ENCODE measurements around the gene BRAF. TPM values are rescaled to one million over a fixed set of nuclear protein-coding genes. Genes with fewer than 3 reads are reported as not detected.
"Not testable (repeated sequence)": the region's sequence is repeated elsewhere in the genome, so short reads cannot be mapped to it uniquely, and the experiment has no call there.

BRAF gene
- total and polyA plus RNA-seq, 5 experiments from 2014 or later = 7.4 to 54.9 (median 11.2) TPM

- DNase-seq (no peak), ATAC-seq (no peak)
- POLR2A ChIA-PET = interaction anchor here (0.7 to 2.2 kb wide), 7 partner anchors 17 to 246 kb away, joined by 3 to 9 read pairs (median 3); partner anchors contain the start of gene NDUFB2
- H3K9me3 Mint-ChIP-seq = no peaks in the 10 kb centered on the region
- no peaks in the 10 kb centered on the region for H3K27me3 Mint-ChIP-seq
- H3K27ac Mint-ChIP-seq = peak overlapping the region in 6 of 10 donors; percentile 88 to 96 (median 93)
- peaks cover 4 to 42% (median 29%) of the 10 kb centered on the region in 4 donors for H3K4me1 Mint-ChIP-seq
- peaks cover 0 to 4% (median 0%) of the 10 kb centered on the region in 3 donors for H3K36me3 Mint-ChIP-seq
- no peak overlapping the region for H3K4me3 Mint-ChIP-seq
Observed at GRCh38 chr7:140722254-140722653, 202.5 kb downstream of the BRAF start.

DNA sequence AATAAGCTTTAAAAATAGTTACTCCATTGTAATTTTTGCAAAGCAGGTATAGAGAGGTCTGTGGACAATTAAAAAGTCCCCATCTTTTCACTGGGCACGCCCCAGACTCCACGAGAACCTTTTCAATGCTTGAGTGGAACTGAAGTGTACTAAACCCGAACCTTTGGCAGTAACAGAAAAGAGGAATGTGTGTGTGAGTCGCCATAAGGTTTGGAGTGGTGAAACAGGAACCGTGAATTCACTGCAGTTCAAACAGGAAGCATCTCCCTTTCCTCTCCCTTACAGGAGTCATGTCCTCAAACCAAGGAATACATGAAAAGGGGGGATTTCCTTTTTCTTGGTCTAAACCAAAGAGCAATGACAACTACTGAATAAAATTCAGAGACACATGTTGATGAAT is 205.0 kb downstream of the BRAF start:
- Mint-ChIP-seq H3K9me3 (no peaks in the 10 kb centered on the region), H3K4me1 (peaks cover 4 to 42% (median 32%) of the 10 kb centered on the region in 4 donors), H3K4me3 (no peak overlapping the region), H3K36me3 (peaks cover under 1 to 1% (median under 1%) of the 10 kb centered on the region in 3 donors), H3K27me3 (no peaks in the 10 kb centered on the region), H3K27ac (peak overlapping the region in 4 of 10 donors; percentile 5 to 70 (median 34))
- POLR2A ChIA-PET = no interaction called here
- DNase-seq (no peak), ATAC-seq (no peak)

GRCh38 chr7:140714331-140715040 is 210.2 kb downstream of the BRAF start:
- H3K9me3 Mint-ChIP-seq = peaks cover 0 to 5% (median 0%) of the 10 kb centered on the region in 9 donors
- DNase-seq (no peak), ATAC-seq (no peak)
- H3K27ac Mint-ChIP-seq = peak overlapping the region in 5 of 10 donors; percentile 12 to 39 (median 21)
- peaks cover 3 to 6% (median 4%) of the 10 kb centered on the region in 3 donors for H3K36me3 Mint-ChIP-seq
- POLR2A ChIA-PET = interaction anchor here (0.6 kb wide), 1 partner anchor 18 kb away, joined by 3 read pairs; the partner anchor contains the start of gene NDUFB2
- peaks cover 2 to 16% (median 9%) of the 10 kb centered on the region in 4 donors for H3K4me1 Mint-ChIP-seq
- peak overlapping the region in 1 of 10 donors; percentile 51 for H3K4me3 Mint-ChIP-seq
- no peaks in the 10 kb centered on the region for H3K27me3 Mint-ChIP-seq

DNA sequence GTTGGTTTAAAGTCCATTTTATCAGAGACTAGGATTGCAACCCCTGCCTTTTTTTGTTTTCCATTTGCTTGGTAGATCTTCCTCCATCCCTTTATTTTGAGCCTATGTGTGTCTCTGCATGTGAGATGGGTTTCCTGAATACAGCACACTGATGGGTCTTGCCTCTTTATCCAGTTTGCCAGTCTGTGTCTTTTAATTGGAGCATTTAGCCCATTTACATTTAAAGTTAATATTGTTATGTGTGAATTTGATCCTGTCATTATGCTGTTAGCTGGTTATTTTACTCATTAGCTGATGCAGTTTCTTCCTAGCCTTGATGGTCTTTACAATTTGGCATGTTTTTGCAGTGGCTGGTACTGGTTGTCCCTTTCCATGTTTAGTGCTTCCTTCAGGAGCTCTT is 212.3 kb downstream of the BRAF start:
- H3K27ac Mint-ChIP-seq, DNase-seq, H3K4me3 Mint-ChIP-seq, POLR2A ChIA-PET, H3K9me3 Mint-ChIP-seq, H3K36me3 Mint-ChIP-seq, H3K27me3 Mint-ChIP-seq, ATAC-seq: not testable (repeated sequence)
- peaks cover 0 to 14% (median 7%) of the 10 kb centered on the region in 4 donors for H3K4me1 Mint-ChIP-seq

DNA sequence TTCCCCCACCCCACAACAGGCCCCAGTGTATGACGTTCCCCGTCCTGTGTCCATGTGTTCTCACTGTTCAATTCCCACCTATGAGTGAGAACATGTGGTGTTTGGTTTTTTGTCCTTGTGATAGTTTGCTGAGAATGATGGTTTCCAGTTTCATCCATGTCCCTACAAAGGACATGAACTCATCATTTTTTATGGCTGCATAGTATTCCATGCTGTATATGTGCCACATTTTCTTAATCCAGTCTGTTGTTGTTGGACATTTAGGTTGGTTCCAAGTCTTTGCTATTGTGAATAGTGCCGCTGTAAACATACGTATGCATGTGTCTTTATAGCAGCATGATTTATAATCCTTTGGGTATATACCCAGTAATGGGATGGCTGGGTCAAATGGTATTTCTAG is 216.0 kb downstream of the BRAF start:
- H3K4me3 Mint-ChIP-seq, POLR2A ChIA-PET, DNase-seq, H3K27ac Mint-ChIP-seq, ATAC-seq, H3K27me3 Mint-ChIP-seq, H3K4me1 Mint-ChIP-seq, H3K9me3 Mint-ChIP-seq: not testable (repeated sequence)
- peaks cover 0 to 34% (median 13%) of the 10 kb centered on the region in 3 donors for H3K36me3 Mint-ChIP-seq

DNA sequence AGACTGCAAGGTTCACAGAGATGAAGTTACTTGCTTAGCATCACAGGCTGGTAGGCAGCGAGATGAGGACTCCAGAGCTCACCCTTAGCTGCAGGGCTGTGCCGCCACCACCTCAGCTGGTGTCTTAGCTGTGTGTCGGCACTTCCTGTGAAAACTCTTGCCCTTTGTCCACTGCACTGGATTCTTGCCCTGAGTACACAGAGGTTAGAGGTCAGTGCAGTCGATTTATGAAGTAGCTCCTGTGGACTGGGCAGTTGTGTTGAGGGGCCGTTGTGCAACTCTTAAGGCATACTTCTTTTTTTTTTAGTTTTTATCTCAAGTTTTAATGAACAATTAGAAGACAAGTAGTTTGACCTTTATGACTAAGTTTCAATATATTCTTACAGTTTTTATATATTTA is 217.6 kb downstream of the BRAF start:
- Mint-ChIP-seq H3K9me3 (peaks cover 0 to 5% (median 0%) of the 10 kb centered on the region in 9 donors), H3K27ac (peak overlapping the region in 1 of 10 donors; percentile 15), H3K4me3 (no peak overlapping the region), H3K36me3 (peaks cover 0 to 46% (median 17%) of the 10 kb centered on the region in 3 donors), H3K4me1 (peaks cover 0 to 4% (median 2%) of the 10 kb centered on the region in 4 donors), H3K27me3 (no peaks in the 10 kb centered on the region)
- no peak for ATAC-seq
- POLR2A ChIA-PET = no interaction called here
- DNase-seq = no peak

GRCh38 chr7:140704205-140704604 is 220.5 kb downstream of the BRAF start:
- no peak for ATAC-seq

GRCh38 chr7:140702774-140703173 is 222.0 kb downstream of the BRAF start:
- ATAC-seq = no peak
- H3K9me3 Mint-ChIP-seq = no peaks in the 10 kb centered on the region
- H3K27ac Mint-ChIP-seq = peak overlapping the region in 6 of 10 donors; percentile 4 to 79 (median 17)
- DNase-seq = no peak
- no peaks in the 10 kb centered on the region for H3K27me3 Mint-ChIP-seq
- peaks cover 0 to 49% (median 17%) of the 10 kb centered on the region in 3 donors for H3K36me3 Mint-ChIP-seq
- H3K4me3 Mint-ChIP-seq = no peak overlapping the region
- POLR2A ChIA-PET = no interaction called here
- peaks cover 12 to 32% (median 24%) of the 10 kb centered on the region in 4 donors for H3K4me1 Mint-ChIP-seq

More at GRCh38 chr7:140704205-140704604, 220.5 kb downstream of the BRAF start:
- POLR2A ChIA-PET = no interaction called here
- H3K4me1 Mint-ChIP-seq = peaks cover 3 to 21% (median 12%) of the 10 kb centered on the region in 4 donors
- peaks cover 0 to 45% (median 17%) of the 10 kb centered on the region in 3 donors for H3K36me3 Mint-ChIP-seq
- H3K4me3 Mint-ChIP-seq = no peak overlapping the region
- H3K9me3 Mint-ChIP-seq = no peaks in the 10 kb centered on the region
- no peaks in the 10 kb centered on the region for H3K27me3 Mint-ChIP-seq
- H3K27ac Mint-ChIP-seq = peak overlapping the region in 4 of 10 donors; percentile 9 to 60 (median 22)
- no peak for DNase-seq

DNA sequence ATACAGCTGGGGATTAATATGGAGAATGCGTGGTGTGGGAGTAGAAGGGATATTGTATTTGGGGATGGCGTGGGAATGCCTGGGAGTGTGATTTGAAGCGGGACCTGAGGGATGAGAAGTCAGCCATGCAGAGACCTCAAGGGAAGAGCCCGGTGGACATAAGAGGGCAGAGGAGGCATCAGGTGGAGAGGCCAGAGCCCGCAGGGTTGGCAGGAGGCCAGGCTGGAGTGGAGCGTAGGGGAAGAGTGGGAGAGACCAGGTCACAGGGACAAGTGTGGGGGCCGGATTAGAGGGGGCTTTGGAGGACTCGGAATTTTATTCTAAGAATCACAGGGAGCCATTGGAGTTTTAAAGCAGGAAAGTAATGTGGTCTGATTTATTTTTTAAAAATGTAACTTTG is 226.3 kb downstream of the BRAF start:
- Mint-ChIP-seq H3K27me3 (no peaks in the 10 kb centered on the region), H3K4me3 (peak overlapping the region; percentile 92 to 100 (median 99)), H3K27ac (peak overlapping the region in 9 of 10 donors; percentile 27 to 99 (median 95)), H3K4me1 (peaks cover 17 to 51% (median 45%) of the 10 kb centered on the region in 4 donors), H3K9me3 (no peaks in the 10 kb centered on the region), H3K36me3 (peaks cover 0 to 14% (median 4%) of the 10 kb centered on the region in 3 donors)
- POLR2A ChIA-PET = no interaction called here
- DNase-seq (no peak), ATAC-seq (no peak)

DNA sequence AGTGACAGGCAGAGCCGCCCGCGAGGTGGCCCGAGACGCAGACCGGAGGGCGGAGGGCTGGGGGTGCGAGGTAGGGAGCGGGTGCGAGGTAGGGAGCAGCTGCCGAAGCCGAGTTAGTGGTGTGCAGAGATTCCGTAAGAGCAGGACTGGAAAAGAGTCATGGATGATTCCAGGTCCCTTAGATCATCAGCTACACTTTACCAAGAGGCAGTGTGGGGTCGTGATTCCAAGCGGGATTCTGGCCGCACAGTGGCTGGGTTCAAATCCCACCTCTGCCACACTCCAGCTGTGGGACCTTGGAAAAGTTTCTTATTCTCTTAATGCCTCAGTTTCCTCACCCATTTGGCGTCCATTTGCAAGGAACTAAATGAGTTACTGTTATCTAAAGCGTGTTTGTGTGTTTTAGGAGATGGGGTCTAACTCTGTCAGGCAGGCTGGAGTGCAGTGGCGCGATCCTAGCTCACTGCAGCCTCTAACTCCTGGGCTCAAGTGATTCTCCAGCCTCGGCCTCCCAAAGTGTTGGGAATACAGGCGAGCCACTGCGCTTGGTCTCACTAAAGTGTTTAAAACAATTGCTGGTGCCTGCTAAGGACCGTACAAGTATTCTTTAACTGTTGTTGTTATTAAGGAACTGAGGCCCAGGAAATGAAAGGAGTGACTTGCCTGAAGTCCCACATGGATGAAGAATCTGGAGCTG is 227.1 kb downstream of the BRAF start:
- POLR2A ChIA-PET = interaction anchor here (1.0 to 1.7 kb wide), 4 partner anchors 25 to 221 kb away, joined by 3 to 7 read pairs (median 6); partner anchors contain the start of genes ADCK2 and MKRN1
- H3K27ac Mint-ChIP-seq = peak overlapping the region; percentile 95 to 99 (median 98)
- no peaks in the 10 kb centered on the region for H3K9me3 Mint-ChIP-seq
- H3K4me3 Mint-ChIP-seq = peak overlapping the region; percentile 92 to 100 (median 99)
- H3K27me3 Mint-ChIP-seq = no peaks in the 10 kb centered on the region
- no peak for ATAC-seq
- H3K4me1 Mint-ChIP-seq = peaks cover 17 to 49% (median 45%) of the 10 kb centered on the region in 4 donors
- H3K36me3 Mint-ChIP-seq = peaks cover 0 to 7% (median under 1%) of the 10 kb centered on the region in 3 donors
- DNase-seq = no peak

GRCh38 chr7:140696680-140697446 is 227.9 kb downstream of the BRAF start, which contains the start of gene NDUFB2:
Gene NDUFB2 (plus strand): TSS chr7:140696708. CDS start chr7:140696745, 37 bp downstream.
- H3K4me1 Mint-ChIP-seq = peaks cover 17 to 49% (median 44%) of the 10 kb centered on the region in 4 donors
- H3K4me3 Mint-ChIP-seq = peak within 1 kb of the TSS; percentile 92 to 100 (median 99)
- peak within 1 kb of the TSS; percentile 95 to 99 (median 98) for H3K27ac Mint-ChIP-seq
- ATAC-seq (peak; percentile 87), DNase-seq (peak; percentile 43 to 93 (median 86))
- H3K36me3 Mint-ChIP-seq = peaks cover 0 to 10% (median 0%) of the 10 kb centered on the region in 3 donors
- H3K9me3 Mint-ChIP-seq = no peaks in the 10 kb centered on the region
- POLR2A ChIA-PET = interaction anchor here (0.6 to 2.4 kb wide), 9 partner anchors 17 to 839 kb away, joined by 3 to 14 read pairs (median 7); partner anchors contain the start of genes ADCK2, MKRN1 and MRPS33
- H3K27me3 Mint-ChIP-seq = no peaks in the 10 kb centered on the region

Measured in naive thymus-derived CD8-positive, alpha-beta T cell (primary cell).